GM18511 (cell line): ENCODE data around the gene JAG2.

Source experiments
- ATAC-seq: cut with Tn5 transposase; IDR thresholded peaks from one replicate; pipeline ENCODE4 v1.9.1; 2021; ENCODE audit warnings: mild to moderate bottlenecking, moderate library complexity; ENCODE audit not compliant: unreplicated experiment

The JAG2 gene

GRCh38 chr14:105185001-105185400, 16.4 kb upstream of the JAG2 start:
- ATAC-seq: no peak

- ATAC-seq: no peak
These were observed 15.9 kb upstream of the JAG2 start for GRCh38 chr14:105184461-105184860.

- no peak for ATAC-seq
These were observed 13.9 kb upstream of the JAG2 start for GRCh38 chr14:105182296-105183020.

GRCh38 chr14:105181549-105182295, 13.1 kb upstream of the JAG2 start:
- ATAC-seq: no peak

- ATAC-seq: no peak
These were observed 12.3 kb upstream of the JAG2 start, which contains the start of gene NUDT14 for GRCh38 chr14:105180592-105181548. Gene NUDT14, minus strand, starts transcription at chr14:105181312. Its CDS starts 103 bp downstream, at chr14:105181209.

GRCh38 chr14:105179191-105179590, 10.6 kb upstream of the JAG2 start:
- ATAC-seq: no peak

- no peak for ATAC-seq
These were observed 10.2 kb upstream of the JAG2 start for GRCh38 chr14:105178868-105179140.

GRCh38 chr14:105178069-105178867, 9.7 kb upstream of the JAG2 start:
- no peak for ATAC-seq

- ATAC-seq: no peak
These were observed 8.5 kb upstream of the JAG2 start for GRCh38 chr14:105177082-105177481.

GRCh38 chr14:105176513-105176912, 7.9 kb upstream of the JAG2 start:
- ATAC-seq: no peak

GRCh38 chr14:105173901-105174894, 5.6 kb upstream of the JAG2 start:
- no peak for ATAC-seq

GRCh38 chr14:105173145-105173544, 4.6 kb upstream of the JAG2 start:
- no peak for ATAC-seq

GRCh38 chr14:105172476-105172875, 3.9 kb upstream of the JAG2 start:
- no peak for ATAC-seq

GRCh38 chr14:105171004-105171673, 2.6 kb upstream of the JAG2 start:
- no peak for ATAC-seq

GRCh38 chr14:105169776-105170655, 1.4 kb upstream of the JAG2 start:
- ATAC-seq: no peak

- no peak for ATAC-seq
These were observed 467 bp upstream of the JAG2 start for GRCh38 chr14:105168979-105169507.

- no peak for ATAC-seq
These were observed 519 bp downstream of the JAG2 start for GRCh38 chr14:105168093-105168420.
